GM10266 (cell line): ENCODE measurements around the gene SCAF4.
A peak's percentile ranks its signal among the peaks of the same experiment; 100 is the strongest.

Source experiments
- DNase-seq: peaks from one replicate; pipeline ENCODE4 v3.0.0; 2012; ENCODE audit errors: extremely low spot score
- CTCF ChIP-seq: IDR thresholded peaks from 2 replicates; pipeline ENCODE4 v1.5.1; 2012; ENCODE audit warnings: mild to moderate bottlenecking, low read depth; ENCODE audit not compliant: control insufficient read depth, insufficient read depth; ENCODE audit errors: missing control alignments

SCAF4 gene

GRCh38 chr21:31665397-31665796, 66.5 kb downstream of the SCAF4 start:
- no peak for TF ChIP-seq CTCF
- DNase-seq: no peak

- DNase-seq: no peak
- no peak for TF ChIP-seq CTCF
These were observed 68.2 kb downstream of the SCAF4 start for GRCh38 chr21:31663584-31664249.

DNA sequence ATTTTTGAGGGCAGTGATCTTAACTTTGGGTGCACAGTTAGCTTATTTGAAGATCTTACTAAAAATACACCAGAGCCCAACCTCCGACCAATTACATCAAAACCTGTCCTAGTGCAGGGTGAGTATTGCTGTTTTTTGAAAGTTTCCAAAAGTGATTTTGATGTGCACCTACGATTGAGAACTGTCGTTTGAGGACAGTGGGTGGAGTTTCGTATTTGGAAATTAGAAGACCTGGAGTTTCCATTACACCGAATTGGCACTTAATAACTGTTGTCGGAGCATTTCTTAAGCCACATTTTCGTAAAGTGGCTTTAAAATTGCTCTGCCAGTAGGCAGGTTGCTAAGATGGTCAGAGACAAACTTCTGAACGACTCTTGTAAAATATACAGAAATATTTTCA, 71.3 kb downstream of the SCAF4 start:
- no peak for DNase-seq
- no peak for TF ChIP-seq CTCF

DNA sequence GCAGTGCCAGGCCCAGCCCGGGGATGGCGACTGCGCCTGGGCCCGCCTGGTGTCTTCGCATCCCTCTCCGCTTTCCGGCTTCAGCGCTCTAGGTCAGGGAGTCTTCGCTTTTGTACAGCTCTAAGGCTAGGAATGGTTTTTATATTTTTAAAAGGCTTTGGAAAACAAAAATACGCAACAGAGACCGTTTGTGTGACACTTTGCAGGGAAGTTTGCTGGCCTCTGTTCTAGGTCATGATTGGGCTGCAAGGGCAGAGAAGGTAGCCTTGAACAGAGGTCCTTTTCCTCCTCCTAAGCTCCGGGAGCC, 71.7 kb downstream of the SCAF4 start:
- peak; percentile 52 for DNase-seq
- TF ChIP-seq CTCF: no peak

- DNase-seq: peak; percentile 98
- no peak for TF ChIP-seq CTCF
These were observed 72.2 kb downstream of the SCAF4 start, which contains the start of gene SOD1 for GRCh38 chr21:31659536-31660258. Gene SOD1, plus strand, starts transcription at chr21:31659693. Its CDS starts 77 bp downstream, at chr21:31659770.

GRCh38 chr21:31659286-31659535, 72.7 kb downstream of the SCAF4 start:
- DNase-seq: no peak
- no peak for TF ChIP-seq CTCF

DNA sequence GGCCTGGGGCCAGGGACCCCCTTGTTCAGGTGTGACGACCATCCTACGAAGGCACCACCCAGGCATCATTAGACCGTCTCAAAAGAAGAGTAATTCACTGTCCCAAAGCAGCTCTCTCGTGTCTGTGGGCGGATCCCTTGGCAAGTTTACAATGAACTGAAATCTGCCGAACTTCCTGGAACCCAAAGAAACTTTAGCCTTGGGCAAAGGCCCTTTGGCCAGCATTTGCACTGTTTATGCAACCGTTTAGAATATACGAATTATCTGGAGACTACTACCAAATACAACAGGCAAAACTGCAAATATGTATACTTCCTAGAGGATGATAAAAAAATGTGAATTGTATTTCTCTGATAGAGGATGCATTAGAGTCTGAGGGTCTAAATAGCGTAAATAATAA, 73.9 kb downstream of the SCAF4 start:
- no peak for TF ChIP-seq CTCF
- no peak for DNase-seq
